C4-2B (cell line): ENCODE data around the gene RAB31.

Experiments used
- ZFX ChIP-seq: fragments of 450-650 bp; IDR thresholded peaks from 2 replicates; pipeline ENCODE4 v1.6.1; 2017
- TF ChIP-seq, protein P1 (sequence below): fragments of 450-650 bp; conservative IDR thresholded peaks from 2 replicates; pipeline ENCODE4 v1.5.1; 2017; ENCODE audit warnings: mild to moderate bottlenecking

DNA sequence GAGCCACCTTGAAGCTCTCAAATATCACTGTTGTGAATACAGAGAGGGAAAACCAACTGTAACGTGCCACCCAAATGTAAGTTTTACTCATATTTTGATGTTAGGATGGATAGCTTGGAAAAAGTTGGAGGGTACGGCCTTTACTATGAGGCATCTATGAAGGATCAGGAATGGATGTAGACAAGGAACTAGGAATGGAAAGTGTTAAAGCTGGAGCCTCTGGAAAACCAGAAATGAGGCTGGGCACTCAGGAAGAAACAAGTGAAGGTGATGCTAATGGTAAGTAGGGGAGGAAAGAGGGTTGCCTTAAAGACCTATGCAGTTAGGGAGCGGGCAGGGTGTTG is 177.9 kb downstream of the RAB31 start:
- TF ChIP-seq, protein P1, sequence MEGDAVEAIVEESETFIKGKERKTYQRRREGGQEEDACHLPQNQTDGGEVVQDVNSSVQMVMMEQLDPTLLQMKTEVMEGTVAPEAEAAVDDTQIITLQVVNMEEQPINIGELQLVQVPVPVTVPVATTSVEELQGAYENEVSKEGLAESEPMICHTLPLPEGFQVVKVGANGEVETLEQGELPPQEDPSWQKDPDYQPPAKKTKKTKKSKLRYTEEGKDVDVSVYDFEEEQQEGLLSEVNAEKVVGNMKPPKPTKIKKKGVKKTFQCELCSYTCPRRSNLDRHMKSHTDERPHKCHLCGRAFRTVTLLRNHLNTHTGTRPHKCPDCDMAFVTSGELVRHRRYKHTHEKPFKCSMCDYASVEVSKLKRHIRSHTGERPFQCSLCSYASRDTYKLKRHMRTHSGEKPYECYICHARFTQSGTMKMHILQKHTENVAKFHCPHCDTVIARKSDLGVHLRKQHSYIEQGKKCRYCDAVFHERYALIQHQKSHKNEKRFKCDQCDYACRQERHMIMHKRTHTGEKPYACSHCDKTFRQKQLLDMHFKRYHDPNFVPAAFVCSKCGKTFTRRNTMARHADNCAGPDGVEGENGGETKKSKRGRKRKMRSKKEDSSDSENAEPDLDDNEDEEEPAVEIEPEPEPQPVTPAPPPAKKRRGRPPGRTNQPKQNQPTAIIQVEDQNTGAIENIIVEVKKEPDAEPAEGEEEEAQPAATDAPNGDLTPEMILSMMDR = no peak
- no peak for TF ChIP-seq ZFX
